Liver (tissue), 9 donors: ENCODE measurements around the gene OXNAD1. TPM values are rescaled to one million over a fixed set of nuclear protein-coding genes. Genes with fewer than 3 reads are reported as not detected.

Experiments used
- DNase-seq: peaks from one replicate; pipeline ENCODE4 v3.0.0-alpha.2; 2017; ENCODE audit warnings: low spot score
- H3K27ac ChIP-seq, 2 donors: one replicate each; pipeline ENCODE4 v1.7.0; 2013; ENCODE audit warnings: inconsistent platforms in 2 of 2, low read length in 2 of 2, control low read depth in 1 of 2, low read depth in 1 of 2, mild to moderate bottlenecking in 1 of 2
- H3K27me3 ChIP-seq, 4 donors: one replicate each; pipeline versions ENCODE4 v1.6.1 to v1.7.0; 2013; ENCODE audit warnings: low read length in 3 of 4, inconsistent platforms in 1 of 4, mild to moderate bottlenecking in 1 of 4, moderate library complexity in 1 of 4; ENCODE audit not compliant: control insufficient read depth in 4 of 4, insufficient read depth in 4 of 4
- H3K36me3 ChIP-seq, 4 donors: one replicate each; pipeline versions ENCODE4 v1.6.1 to v1.7.0; 2013; ENCODE audit warnings: low read length in 3 of 4, mild to moderate bottlenecking in 3 of 4, low read depth in 1 of 4, moderate library complexity in 1 of 4; ENCODE audit not compliant: control insufficient read depth in 4 of 4, insufficient read depth in 3 of 4
- H3K4me1 ChIP-seq, 4 donors: one replicate each; pipeline versions ENCODE4 v1.6.1 to v1.7.0; 2013; ENCODE audit warnings: low read length in 3 of 4, mild to moderate bottlenecking in 3 of 4, moderate library complexity in 1 of 4; ENCODE audit not compliant: control insufficient read depth in 4 of 4, insufficient read depth in 4 of 4
- H3K4me3 ChIP-seq, 3 donors: one replicate each; pipeline versions ENCODE4 v1.6.1 to v1.7.0; 2013; ENCODE audit warnings: low read length in 3 of 3, control low read depth in 1 of 3, low read depth in 1 of 3, mild to moderate bottlenecking in 1 of 3
- H3K9ac ChIP-seq, 2 donors: one replicate each; pipeline ENCODE4 v1.7.0; 2013; ENCODE audit warnings: low read length in 2 of 2, mild to moderate bottlenecking in 2 of 2, moderate library complexity in 2 of 2, control low read depth in 1 of 2, low read depth in 1 of 2
- H3K9me3 ChIP-seq, 4 donors: one replicate each; pipeline versions ENCODE4 v1.6.1 to v1.7.0; 2013; ENCODE audit warnings: low read length in 3 of 4; ENCODE audit not compliant: control insufficient read depth in 4 of 4
- ATF3 ChIP-seq: IDR thresholded peaks from 2 replicates; pipeline ENCODE4 v1.6.1; 2016; ENCODE audit warnings: antibody characterized with exemption
- EGR1 ChIP-seq, 2 donors: IDR thresholded peaks; 2 replicates each; pipeline ENCODE4 v1.6.1; 2016 to 2018; ENCODE audit warnings: antibody characterized with exemption in 2 of 2, low read depth in 2 of 2
- FOXA1 ChIP-seq: IDR thresholded peaks from 2 replicates; pipeline ENCODE4 v1.6.1; 2016; ENCODE audit warnings: antibody characterized with exemption
- GABPA ChIP-seq, 2 donors: IDR thresholded peaks in 1 of 2; conservative IDR thresholded peaks in 1 of 2; 2 replicates each; pipeline ENCODE4 v1.6.1; 2016; ENCODE audit warnings: antibody characterized with exemption in 2 of 2, mild to moderate bottlenecking in 1 of 2, moderate library complexity in 1 of 2
- HNF4A ChIP-seq, 2 donors: conservative IDR thresholded peaks; 2 replicates each; pipeline ENCODE4 v1.6.1; 2016; ENCODE audit warnings: antibody characterized with exemption in 2 of 2, mild to moderate bottlenecking in 2 of 2
- HNF4G ChIP-seq: IDR thresholded peaks from 2 replicates; pipeline ENCODE4 v1.6.1; 2016; ENCODE audit warnings: antibody characterized with exemption
- JUND ChIP-seq, 2 donors: IDR thresholded peaks; 2 replicates each; pipeline ENCODE4 v1.6.1; 2016; ENCODE audit warnings: antibody characterized with exemption in 2 of 2
- NR2F2 ChIP-seq: IDR thresholded peaks from 2 replicates; pipeline ENCODE4 v1.6.1; 2016; ENCODE audit warnings: antibody characterized with exemption
- RXRA ChIP-seq, 2 donors: IDR thresholded peaks; 2 replicates each; pipeline ENCODE4 v1.6.1; 2017 to 2018; ENCODE audit warnings: antibody characterized with exemption in 2 of 2, mild to moderate bottlenecking in 1 of 2
- SP1 ChIP-seq: IDR thresholded peaks from 2 replicates; pipeline ENCODE4 v1.6.1; 2018; ENCODE audit warnings: antibody characterized with exemption, mild to moderate bottlenecking
- TAF1 ChIP-seq: conservative IDR thresholded peaks from 2 replicates; pipeline ENCODE4 v1.6.1; 2016; ENCODE audit warnings: antibody characterized with exemption, mild to moderate bottlenecking
- YY1 ChIP-seq: IDR thresholded peaks from 2 replicates; pipeline ENCODE4 v1.6.1; 2016; ENCODE audit warnings: antibody characterized with exemption, mild to moderate bottlenecking
- ZBTB33 ChIP-seq: IDR thresholded peaks from 2 replicates; pipeline ENCODE4 v1.6.1; 2016; ENCODE audit warnings: antibody characterized with exemption
- WGBS: extraction: QIAGEN DNeasy Blood & Tissue Kit; methylation state at CpG from one replicate; pipeline ENCODE4 v1.1.7; 2013; 5-methylcytosine and 5-hydroxymethylcytosine counted together
- polyA plus RNA-seq, 2 donors: library from polyadenylated mRNA; stranded (reverse) in 1 of 2; unstranded in 1 of 2; fragments of 200-250 nt in 1 of 2; fragments of >200 nt in 1 of 2; fragmentation: Nextera tagmentation in 1 of 2; extraction: Ambion mirVana in 1 of 2; gene quantifications; one replicate each; pipeline versions ENCODE4 v1.2.1 to v1.2.3, GENCODE V29; 2013 to 2015
- total RNA-seq, 2 donors: library from RNA; depleted of rRNA; stranded (reverse); fragments of >200 nt; gene quantifications; one replicate each; pipeline ENCODE4 v1.2.3, GENCODE V29; 2014
- TF ChIP-seq, protein P1 (sequence below): IDR thresholded peaks from 2 replicates; pipeline ENCODE4 v1.6.1; 2016; ENCODE audit warnings: antibody characterized with exemption, mild to moderate bottlenecking
- TF ChIP-seq, protein P2 (sequence below): IDR thresholded peaks from 2 replicates; pipeline ENCODE4 v1.6.1; 2016; ENCODE audit warnings: antibody characterized with exemption
- TF ChIP-seq, protein P3 (sequence below): fragments of 150-350 bp; IDR thresholded peaks from 2 replicates; pipeline ENCODE4 v1.5.1; 2017; ENCODE audit warnings: improper control_type of control experiment, low read depth, low read length; ENCODE audit not compliant: missing input control
- donor health status: healthy.
- donor health status: healthy.
- donor health status: healthy.
- donor health status: healthy.
- donor health status: healthy.

OXNAD1 gene
- total and polyA plus RNA-seq, 4 donors: 9.3 to 24.6 (median 14.1) TPM

DNA sequence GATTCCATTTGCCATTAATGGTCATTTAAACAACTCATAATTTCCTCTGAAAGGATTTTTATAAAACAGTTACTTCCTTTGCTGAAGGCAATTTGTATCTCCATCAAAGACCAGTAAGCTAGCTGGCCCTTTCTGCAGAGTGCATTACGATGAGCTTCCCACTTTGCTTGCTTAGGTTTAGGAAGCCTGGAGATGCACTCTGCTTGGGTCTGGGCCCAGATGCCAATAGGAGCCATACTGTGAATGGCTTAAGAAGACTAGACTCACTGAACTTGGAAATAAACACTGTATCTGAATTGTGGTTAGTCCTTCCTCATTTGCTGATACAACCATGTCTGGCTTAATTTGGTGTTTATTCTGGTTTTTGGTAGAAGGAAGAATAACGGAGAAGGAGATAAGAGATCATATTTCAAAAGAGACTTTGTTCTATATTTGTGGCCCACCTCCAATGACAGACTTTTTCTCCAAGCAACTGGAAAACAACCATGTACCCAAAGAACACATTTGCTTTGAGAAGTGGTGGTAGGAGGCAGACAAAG, 38.1 kb downstream of the OXNAD1 start:
- DNase-seq: no peak
- no peak for TF ChIP-seq RXRA (IDR thresholded peaks at IDR 0.05)
- TF ChIP-seq TAF1: no peak
- no peak for TF ChIP-seq ZBTB33
- no peak for TF ChIP-seq HNF4A (conservative IDR thresholded peaks at IDR 0.05)
- TF ChIP-seq GABPA (IDR thresholded peaks at IDR 0.05 in 1 of 2, conservative IDR thresholded peaks at IDR 0.05 in 1 of 2): no peak
- no peak for TF ChIP-seq FOXA1
- TF ChIP-seq EGR1 (IDR thresholded peaks at IDR 0.05; ENCODE audit: low read depth in 2 of 2): no peak
- no peak for TF ChIP-seq NR2F2
- TF ChIP-seq HNF4G: no peak
- TF ChIP-seq, protein P1, sequence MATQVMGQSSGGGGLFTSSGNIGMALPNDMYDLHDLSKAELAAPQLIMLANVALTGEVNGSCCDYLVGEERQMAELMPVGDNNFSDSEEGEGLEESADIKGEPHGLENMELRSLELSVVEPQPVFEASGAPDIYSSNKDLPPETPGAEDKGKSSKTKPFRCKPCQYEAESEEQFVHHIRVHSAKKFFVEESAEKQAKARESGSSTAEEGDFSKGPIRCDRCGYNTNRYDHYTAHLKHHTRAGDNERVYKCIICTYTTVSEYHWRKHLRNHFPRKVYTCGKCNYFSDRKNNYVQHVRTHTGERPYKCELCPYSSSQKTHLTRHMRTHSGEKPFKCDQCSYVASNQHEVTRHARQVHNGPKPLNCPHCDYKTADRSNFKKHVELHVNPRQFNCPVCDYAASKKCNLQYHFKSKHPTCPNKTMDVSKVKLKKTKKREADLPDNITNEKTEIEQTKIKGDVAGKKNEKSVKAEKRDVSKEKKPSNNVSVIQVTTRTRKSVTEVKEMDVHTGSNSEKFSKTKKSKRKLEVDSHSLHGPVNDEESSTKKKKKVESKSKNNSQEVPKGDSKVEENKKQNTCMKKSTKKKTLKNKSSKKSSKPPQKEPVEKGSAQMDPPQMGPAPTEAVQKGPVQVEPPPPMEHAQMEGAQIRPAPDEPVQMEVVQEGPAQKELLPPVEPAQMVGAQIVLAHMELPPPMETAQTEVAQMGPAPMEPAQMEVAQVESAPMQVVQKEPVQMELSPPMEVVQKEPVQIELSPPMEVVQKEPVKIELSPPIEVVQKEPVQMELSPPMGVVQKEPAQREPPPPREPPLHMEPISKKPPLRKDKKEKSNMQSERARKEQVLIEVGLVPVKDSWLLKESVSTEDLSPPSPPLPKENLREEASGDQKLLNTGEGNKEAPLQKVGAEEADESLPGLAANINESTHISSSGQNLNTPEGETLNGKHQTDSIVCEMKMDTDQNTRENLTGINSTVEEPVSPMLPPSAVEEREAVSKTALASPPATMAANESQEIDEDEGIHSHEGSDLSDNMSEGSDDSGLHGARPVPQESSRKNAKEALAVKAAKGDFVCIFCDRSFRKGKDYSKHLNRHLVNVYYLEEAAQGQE: no peak
- no peak for TF ChIP-seq ATF3
- TF ChIP-seq, protein P2, sequence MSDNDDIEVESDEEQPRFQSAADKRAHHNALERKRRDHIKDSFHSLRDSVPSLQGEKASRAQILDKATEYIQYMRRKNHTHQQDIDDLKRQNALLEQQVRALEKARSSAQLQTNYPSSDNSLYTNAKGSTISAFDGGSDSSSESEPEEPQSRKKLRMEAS: no peak
- TF ChIP-seq JUND (IDR thresholded peaks at IDR 0.05): no peak
- no peak for TF ChIP-seq YY1
- TF ChIP-seq SP1: no peak
- TF ChIP-seq, protein P3, sequence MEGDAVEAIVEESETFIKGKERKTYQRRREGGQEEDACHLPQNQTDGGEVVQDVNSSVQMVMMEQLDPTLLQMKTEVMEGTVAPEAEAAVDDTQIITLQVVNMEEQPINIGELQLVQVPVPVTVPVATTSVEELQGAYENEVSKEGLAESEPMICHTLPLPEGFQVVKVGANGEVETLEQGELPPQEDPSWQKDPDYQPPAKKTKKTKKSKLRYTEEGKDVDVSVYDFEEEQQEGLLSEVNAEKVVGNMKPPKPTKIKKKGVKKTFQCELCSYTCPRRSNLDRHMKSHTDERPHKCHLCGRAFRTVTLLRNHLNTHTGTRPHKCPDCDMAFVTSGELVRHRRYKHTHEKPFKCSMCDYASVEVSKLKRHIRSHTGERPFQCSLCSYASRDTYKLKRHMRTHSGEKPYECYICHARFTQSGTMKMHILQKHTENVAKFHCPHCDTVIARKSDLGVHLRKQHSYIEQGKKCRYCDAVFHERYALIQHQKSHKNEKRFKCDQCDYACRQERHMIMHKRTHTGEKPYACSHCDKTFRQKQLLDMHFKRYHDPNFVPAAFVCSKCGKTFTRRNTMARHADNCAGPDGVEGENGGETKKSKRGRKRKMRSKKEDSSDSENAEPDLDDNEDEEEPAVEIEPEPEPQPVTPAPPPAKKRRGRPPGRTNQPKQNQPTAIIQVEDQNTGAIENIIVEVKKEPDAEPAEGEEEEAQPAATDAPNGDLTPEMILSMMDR: no peak
- Histone ChIP-seq H3K9ac (no peak overlapping the region), H3K27me3 (no peaks in the 10 kb centered on the region), H3K4me1 (peaks cover 4 to 23% (median 13%) of the 10 kb centered on the region in 4 donors), H3K27ac (no peak overlapping the region), H3K4me3 (no peak overlapping the region), H3K9me3 (no peaks in the 10 kb centered on the region), H3K36me3 (peaks cover 2 to 7% (median 3%) of the 10 kb centered on the region in 4 donors)
- 58% methylated on average over 2 of the region's 2 CpGs for WGBS
